K562 (cell line): ENCODE data around the gene ANKRD13A.

Experiments
- MTF1 ChIP-seq: fragments of 250-450 bp; sonication (Bioruptor Pico); IDR thresholded peaks from 2 replicates; pipeline ENCODE4 v1.9.0; 2021; ENCODE audit warnings: moderate library complexity, mild to moderate bottlenecking, inconsistent platforms, borderline replicate concordance
- NBN ChIP-seq: fragments of 450-650 bp; IDR thresholded peaks from 2 replicates; pipeline ENCODE4 v1.6.1; 2016; ENCODE audit warnings: low read depth, mild to moderate bottlenecking
- POLR2A ChIP-seq: fragments of 450-650 bp; conservative IDR thresholded peaks from 2 replicates; pipeline ENCODE4 v1.6.1; 2016
- POU5F1 ChIP-seq: fragments of 150-350 bp; IDR thresholded peaks from 2 replicates; pipeline ENCODE4 v1.6.1; 2014; ENCODE audit warnings: borderline replicate concordance, low read length, low read depth, mild to moderate bottlenecking; ENCODE audit not compliant: partially characterized antibody
- RAD21 ChIP-seq, 2 experiments: fragments of 250-450 bp in 1 of 2; fragments of 450-650 bp in 1 of 2; sonication (Bioruptor Pico) in 1 of 2; formaldehyde crosslinking in 1 of 2; IDR thresholded peaks in 1 of 2; conservative IDR thresholded peaks in 1 of 2; 2 replicates each; pipeline versions ENCODE4 v1.4.0 to v1.8.0; 2020 to 2022; ENCODE audit warnings: mild to moderate bottlenecking in 2 of 2, moderate library complexity in 1 of 2
- ZNF3 ChIP-seq: fragments of 250-450 bp; sonication (Bioruptor Pico); IDR thresholded peaks from 2 replicates; pipeline ENCODE4 v1.5.0; 2021; ENCODE audit warnings: mild to moderate bottlenecking, moderate library complexity
- TF ChIP-seq, protein P1 (sequence below): fragments of 250-450 bp; sonication (Bioruptor Pico); IDR thresholded peaks from 2 replicates; pipeline ENCODE4 v1.5.0; 2021; ENCODE audit warnings: mild to moderate bottlenecking, moderate library complexity

DNA sequence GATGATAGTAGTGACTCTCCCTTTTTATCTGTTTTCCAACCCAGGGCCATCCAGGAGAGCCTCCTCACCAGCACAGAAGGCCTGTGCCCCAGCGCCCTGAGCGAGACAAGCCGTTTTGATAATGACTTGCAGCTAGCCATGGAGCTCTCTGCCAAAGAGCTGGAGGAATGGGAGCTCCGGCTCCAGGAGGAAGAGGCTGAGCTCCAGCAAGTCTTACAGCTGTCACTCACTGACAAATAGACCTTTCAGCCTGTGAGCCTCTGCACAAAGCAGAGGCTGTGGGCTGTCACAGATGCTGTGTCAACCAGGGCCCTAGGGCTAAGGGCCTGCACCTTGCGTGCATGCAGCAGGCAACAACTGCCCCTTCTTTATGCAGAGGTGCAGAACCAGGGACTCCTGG is 38.1 kb downstream of the ANKRD13A start:
- no peak for TF ChIP-seq RAD21 (CRISPR knock-in tag; conservative IDR thresholded peaks at IDR 0.05 in 1 of 2, IDR thresholded peaks at IDR 0.05 in 1 of 2)
- TF ChIP-seq POU5F1 = no peak
- TF ChIP-seq, protein P1, sequence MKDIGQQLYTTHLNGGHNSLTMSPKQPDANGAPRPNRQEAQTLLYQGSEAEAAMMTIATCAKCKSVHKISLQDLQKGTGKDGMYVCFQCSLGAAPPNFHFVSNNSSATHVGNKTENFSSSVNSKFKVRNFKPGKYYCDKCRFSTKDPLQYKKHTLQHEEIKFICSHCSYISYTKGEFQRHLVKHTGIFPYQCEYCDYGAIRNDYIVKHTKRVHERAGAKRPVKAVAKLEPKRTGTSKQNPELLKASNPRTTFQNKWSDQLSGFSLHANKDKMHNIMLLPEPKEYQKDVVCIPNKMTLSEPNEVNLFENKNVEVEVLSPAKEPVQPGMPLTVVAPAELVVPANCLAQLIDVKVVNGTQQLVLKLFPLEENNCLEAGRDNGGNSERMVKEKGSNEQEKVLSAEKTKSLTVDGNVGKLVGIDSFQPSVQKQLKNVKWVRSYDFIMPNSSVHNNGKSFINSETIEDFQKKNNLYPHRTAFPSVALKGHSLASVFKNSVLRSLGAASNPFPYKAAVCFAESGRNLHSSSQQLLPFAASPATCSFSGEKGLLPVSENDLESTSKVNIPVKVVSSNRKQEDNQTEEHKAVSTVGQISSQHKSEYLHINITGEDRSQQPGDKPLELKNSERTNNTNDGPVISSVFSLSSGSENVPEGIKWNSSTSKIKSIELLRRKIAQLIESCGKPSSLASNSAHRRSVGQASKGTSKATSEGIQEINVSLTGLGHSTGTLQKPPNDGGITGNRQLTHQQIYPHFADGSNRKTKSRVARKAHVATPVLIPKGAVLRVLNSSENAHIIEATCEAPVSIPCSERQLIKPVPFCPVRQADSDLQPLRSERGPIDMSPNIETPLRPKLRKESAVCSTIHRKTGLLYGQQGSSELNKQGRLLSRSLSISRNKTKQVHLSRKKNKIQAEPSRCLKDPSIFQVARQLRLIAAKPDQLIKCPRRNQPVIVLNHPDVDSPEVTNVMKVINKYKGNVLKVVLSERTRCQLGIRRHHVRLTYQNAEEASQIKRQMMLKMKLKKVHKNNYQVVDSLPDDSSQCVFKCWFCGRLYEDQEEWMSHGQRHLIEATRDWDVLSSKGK (CRISPR knock-in tag) = no peak
- TF ChIP-seq POLR2A = no peak
- TF ChIP-seq NBN = no peak
- no peak for TF ChIP-seq MTF1 (CRISPR knock-in tag)
- no peak for TF ChIP-seq ZNF3 (CRISPR knock-in tag)
